ENCODE results near the gene RYR3.

GRCh38 chr15:33567652-33568051 is 256.9 kb downstream of the RYR3 start:
- TF ChIP-seq GLIS3 (CRISPR knock-in tag; IDR thresholded peaks at IDR 0.05) (no peak), CSRNP3 (CRISPR knock-in tag; IDR thresholded peaks at IDR 0.05) (no peak), TCF4 (CRISPR knock-in tag; IDR thresholded peaks at IDR 0.05; ENCODE audit: borderline replicate concordance) (no peak), ZFP30 (CRISPR knock-in tag; IDR thresholded peaks at IDR 0.05) (no peak), SNAI2 (CRISPR knock-in tag; IDR thresholded peaks at IDR 0.05) (no peak), ZNF565 (CRISPR knock-in tag; conservative IDR thresholded peaks at IDR 0.05; ENCODE audit: low read depth) (no peak), ARNTL (CRISPR knock-in tag; IDR thresholded peaks at IDR 0.05; ENCODE audit: borderline replicate concordance, low read depth) (no peak), PATZ1 (CRISPR knock-in tag; IDR thresholded peaks at IDR 0.05; ENCODE audit: borderline replicate concordance) (no peak)
